Activated CD4-positive, alpha-beta T cell treated with anti-CD3 and anti-CD28 coated beads, Interleukin-2, amount 10 ng/mL, durations not matched to agents 24 days and 14 days (primary cell): ENCODE measurements around the gene SNAPC4. TPM values are rescaled to one million over a fixed set of nuclear protein-coding genes. Genes with fewer than 3 reads are reported as not detected.
A peak's percentile ranks its signal among the peaks of the same experiment; 100 is the strongest.

Experiments used
- DNase-seq: peaks from one replicate; pipeline ENCODE4 v3.0.0; 2022
- H3K27ac Mint-ChIP-seq: one replicate; pipeline ENCODE4 v1.8.0; 2022; ENCODE audit warnings: mild to moderate bottlenecking, mixed read lengths
- H3K27me3 Mint-ChIP-seq: one replicate; pipeline ENCODE4 v1.8.0; 2022; ENCODE audit warnings: mixed read lengths
- H3K36me3 Mint-ChIP-seq: one replicate; pipeline ENCODE4 v1.8.0; 2022; ENCODE audit warnings: low read depth, mild to moderate bottlenecking, mixed read lengths
- H3K4me1 Mint-ChIP-seq: one replicate; pipeline ENCODE4 v1.8.0; 2021; ENCODE audit warnings: mixed read lengths
- H3K4me3 Mint-ChIP-seq: one replicate; pipeline ENCODE4 v1.8.0; 2022; ENCODE audit warnings: mild to moderate bottlenecking, moderate library complexity, mixed read lengths
- H3K9me3 Mint-ChIP-seq: one replicate; pipeline ENCODE4 v1.8.0; 2021; ENCODE audit warnings: mixed read lengths
- intact Hi-C: fragments of 100-400 bp; cut with micrococcal nuclease; formaldehyde crosslinking; loops from one replicate; pipeline ENCODE4 v1.15.1; 2023
- total RNA-seq: library from RNA; stranded (reverse); gene quantifications from 2 replicates; pipeline ENCODE4 v1.2.3, GENCODE V29; 2022

The SNAPC4 gene
- total RNA-seq, 1 donor from 2014 or later, result 27.3 TPM

DNA sequence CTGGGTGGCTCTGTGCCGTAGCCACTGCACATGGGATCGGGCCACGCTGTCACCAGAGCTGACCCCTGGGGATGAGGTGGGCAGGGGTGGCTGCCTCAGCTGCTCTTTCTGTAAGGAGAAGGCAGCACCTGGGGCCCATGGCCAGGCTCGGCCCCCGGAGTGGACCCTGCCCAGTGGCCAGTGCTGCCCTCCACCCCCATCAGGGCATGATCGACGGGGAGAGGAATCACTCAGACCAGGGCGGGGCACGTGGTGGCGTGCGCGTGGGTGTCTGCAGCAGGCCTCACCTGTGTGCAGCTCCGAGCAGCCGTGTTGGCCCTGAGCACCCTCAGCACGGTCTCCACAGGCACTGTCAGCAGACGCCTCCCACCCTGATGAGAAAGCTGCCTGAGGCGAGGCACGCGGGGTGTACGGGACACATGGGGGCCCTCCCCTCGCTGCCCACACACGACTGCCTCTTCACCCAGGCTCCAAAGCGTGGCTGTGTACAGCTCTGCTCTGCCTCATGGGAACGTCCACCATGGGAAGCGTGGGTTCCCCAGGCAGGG, 17.9 kb downstream of the SNAPC4 start:
- Mint-ChIP-seq H3K27me3 (no peaks in the 10 kb centered on the region), H3K4me3 (no peak overlapping the region), H3K27ac (no peak overlapping the region), H3K4me1 (peaks cover 16% of the 10 kb centered on the region), H3K9me3 (no peaks in the 10 kb centered on the region), H3K36me3 (peaks cover 37% of the 10 kb centered on the region)
- intact Hi-C loops, result no loop called here
- DNase-seq, result no peak

- Mint-ChIP-seq H3K27ac (no peak overlapping the region), H3K36me3 (peaks cover 34% of the 10 kb centered on the region), H3K4me1 (peaks cover 16% of the 10 kb centered on the region), H3K4me3 (no peak overlapping the region), H3K9me3 (no peaks in the 10 kb centered on the region), H3K27me3 (no peaks in the 10 kb centered on the region)
- DNase-seq, result no peak
- intact Hi-C loops, result no loop called here
Observed at GRCh38 chr9:136381311-136381710, 18.7 kb downstream of the SNAPC4 start.

DNA sequence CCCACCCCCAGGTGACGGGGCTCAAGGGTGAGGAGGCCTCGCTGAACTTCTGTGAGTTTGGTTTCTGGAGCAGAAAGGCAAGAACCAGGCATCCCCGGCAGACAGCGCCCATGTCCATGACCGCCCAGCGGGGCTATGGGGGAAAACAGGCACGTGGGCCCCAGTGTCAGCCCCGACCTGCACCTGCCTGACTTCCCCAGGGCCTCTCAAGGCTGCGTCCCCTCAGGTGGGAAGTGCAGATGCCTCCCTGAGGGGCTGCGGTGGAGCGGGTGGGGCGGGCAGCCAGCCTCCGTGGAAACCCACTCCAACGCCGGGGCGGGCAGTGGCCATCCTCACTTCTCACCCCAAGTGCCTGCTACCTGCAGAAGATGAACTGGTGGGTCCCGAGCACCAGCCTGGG, 19.6 kb downstream of the SNAPC4 start:
- no peak overlapping the region for H3K27ac Mint-ChIP-seq
- no peak for DNase-seq
- H3K4me3 Mint-ChIP-seq, result no peak overlapping the region
- peaks cover 24% of the 10 kb centered on the region for H3K36me3 Mint-ChIP-seq
- H3K4me1 Mint-ChIP-seq, result peaks cover 10% of the 10 kb centered on the region
- no peaks in the 10 kb centered on the region for H3K27me3 Mint-ChIP-seq
- intact Hi-C loops, result no loop called here
- no peaks in the 10 kb centered on the region for H3K9me3 Mint-ChIP-seq

- no peaks in the 10 kb centered on the region for H3K27me3 Mint-ChIP-seq
- DNase-seq, result no peak
- H3K4me1 Mint-ChIP-seq, result peaks cover 5% of the 10 kb centered on the region
- intact Hi-C loops, result no loop called here
- H3K27ac Mint-ChIP-seq, result no peak overlapping the region
- no peak overlapping the region for H3K4me3 Mint-ChIP-seq
- peaks cover 19% of the 10 kb centered on the region for H3K36me3 Mint-ChIP-seq
- no peaks in the 10 kb centered on the region for H3K9me3 Mint-ChIP-seq
Observed at GRCh38 chr9:136379891-136380290, 20.1 kb downstream of the SNAPC4 start.

GRCh38 chr9:136379401-136379800, 20.6 kb downstream of the SNAPC4 start:
- no peak for DNase-seq
- Mint-ChIP-seq H3K36me3 (peaks cover 14% of the 10 kb centered on the region), H3K4me3 (no peak overlapping the region), H3K27me3 (no peaks in the 10 kb centered on the region), H3K9me3 (no peaks in the 10 kb centered on the region), H3K4me1 (no peaks in the 10 kb centered on the region), H3K27ac (no peak overlapping the region)
- intact Hi-C loops, result no loop called here

DNA sequence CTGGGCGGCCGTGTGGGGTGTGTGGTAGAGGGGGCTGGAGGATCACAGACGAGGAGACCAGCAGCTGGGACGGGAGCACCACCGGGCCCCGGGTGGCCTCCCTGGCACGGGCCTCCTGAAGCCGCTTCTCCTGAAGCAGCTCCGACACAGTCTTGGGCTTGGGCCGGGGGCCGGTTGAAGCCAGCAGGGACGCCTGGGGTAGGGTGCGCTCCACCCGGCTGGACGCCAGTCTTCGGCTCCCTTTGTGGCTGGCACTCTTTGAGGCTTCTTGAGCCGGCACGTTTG, 21.0 kb downstream of the SNAPC4 start:
- Mint-ChIP-seq H3K36me3 (peaks cover 10% of the 10 kb centered on the region), H3K27ac (no peak overlapping the region), H3K27me3 (no peaks in the 10 kb centered on the region), H3K4me3 (no peak overlapping the region), H3K9me3 (no peaks in the 10 kb centered on the region), H3K4me1 (no peaks in the 10 kb centered on the region)
- intact Hi-C loops, result no loop called here
- DNase-seq, result no peak

GRCh38 chr9:136378170-136379002, 21.6 kb downstream of the SNAPC4 start:
- no peaks in the 10 kb centered on the region for H3K27me3 Mint-ChIP-seq
- intact Hi-C loops, result no loop called here
- H3K4me3 Mint-ChIP-seq, result no peak overlapping the region

GRCh38 chr9:136377341-136378169, 22.4 kb downstream of the SNAPC4 start:
- intact Hi-C loops, result no loop called here
- Mint-ChIP-seq H3K4me1 (no peaks in the 10 kb centered on the region), H3K9me3 (no peaks in the 10 kb centered on the region), H3K36me3 (peaks cover 4% of the 10 kb centered on the region), H3K27me3 (no peaks in the 10 kb centered on the region), H3K4me3 (no peak overlapping the region), H3K27ac (no peak overlapping the region)
- DNase-seq, result no peak

More at GRCh38 chr9:136378170-136379002, 21.6 kb downstream of the SNAPC4 start:
- no peaks in the 10 kb centered on the region for H3K4me1 Mint-ChIP-seq
- H3K27ac Mint-ChIP-seq, result no peak overlapping the region
- DNase-seq, result no peak
- no peaks in the 10 kb centered on the region for H3K9me3 Mint-ChIP-seq
- peaks cover 7% of the 10 kb centered on the region for H3K36me3 Mint-ChIP-seq

GRCh38 chr9:136376457-136376856, 23.5 kb downstream of the SNAPC4 start:
- H3K36me3 Mint-ChIP-seq, result no peaks in the 10 kb centered on the region
- intact Hi-C loops, result no loop called here
- no peak overlapping the region for H3K27ac Mint-ChIP-seq
- no peaks in the 10 kb centered on the region for H3K27me3 Mint-ChIP-seq
- H3K4me1 Mint-ChIP-seq, result no peaks in the 10 kb centered on the region
- no peak for DNase-seq
- H3K4me3 Mint-ChIP-seq, result no peak overlapping the region
- H3K9me3 Mint-ChIP-seq, result no peaks in the 10 kb centered on the region

GRCh38 chr9:136375096-136375495, 24.9 kb downstream of the SNAPC4 start:
- Mint-ChIP-seq H3K4me3 (no peak overlapping the region), H3K4me1 (no peaks in the 10 kb centered on the region), H3K9me3 (no peaks in the 10 kb centered on the region), H3K36me3 (no peaks in the 10 kb centered on the region), H3K27ac (no peak overlapping the region), H3K27me3 (no peaks in the 10 kb centered on the region)
- DNase-seq, result no peak
- intact Hi-C loops, result no loop called here

DNA sequence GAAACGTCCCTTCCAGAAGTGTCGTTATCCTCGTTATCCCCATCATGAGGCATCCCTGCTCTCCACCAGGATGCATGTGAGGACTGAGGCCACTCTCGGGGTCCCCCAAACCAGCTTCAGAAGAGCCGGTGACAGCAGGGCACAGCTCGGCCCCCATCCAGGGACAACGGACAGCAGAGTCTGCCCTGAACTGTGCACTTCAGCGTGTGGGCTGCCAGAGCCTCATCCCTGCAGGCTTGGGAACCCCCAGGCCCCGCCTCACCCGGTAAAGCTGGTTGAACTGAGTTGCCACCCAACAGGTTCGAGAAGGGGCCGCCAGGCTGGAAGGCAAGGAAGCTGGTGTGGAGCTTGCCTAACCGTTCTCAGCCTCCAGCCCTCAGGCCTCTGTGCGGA, 25.8 kb downstream of the SNAPC4 start:
- intact Hi-C loops, result no loop called here
- no peak overlapping the region for H3K27ac Mint-ChIP-seq
- H3K36me3 Mint-ChIP-seq, result no peaks in the 10 kb centered on the region
- no peak overlapping the region for H3K4me3 Mint-ChIP-seq
- DNase-seq, result no peak
- no peaks in the 10 kb centered on the region for H3K4me1 Mint-ChIP-seq
- no peaks in the 10 kb centered on the region for H3K27me3 Mint-ChIP-seq
- H3K9me3 Mint-ChIP-seq, result no peaks in the 10 kb centered on the region

DNA sequence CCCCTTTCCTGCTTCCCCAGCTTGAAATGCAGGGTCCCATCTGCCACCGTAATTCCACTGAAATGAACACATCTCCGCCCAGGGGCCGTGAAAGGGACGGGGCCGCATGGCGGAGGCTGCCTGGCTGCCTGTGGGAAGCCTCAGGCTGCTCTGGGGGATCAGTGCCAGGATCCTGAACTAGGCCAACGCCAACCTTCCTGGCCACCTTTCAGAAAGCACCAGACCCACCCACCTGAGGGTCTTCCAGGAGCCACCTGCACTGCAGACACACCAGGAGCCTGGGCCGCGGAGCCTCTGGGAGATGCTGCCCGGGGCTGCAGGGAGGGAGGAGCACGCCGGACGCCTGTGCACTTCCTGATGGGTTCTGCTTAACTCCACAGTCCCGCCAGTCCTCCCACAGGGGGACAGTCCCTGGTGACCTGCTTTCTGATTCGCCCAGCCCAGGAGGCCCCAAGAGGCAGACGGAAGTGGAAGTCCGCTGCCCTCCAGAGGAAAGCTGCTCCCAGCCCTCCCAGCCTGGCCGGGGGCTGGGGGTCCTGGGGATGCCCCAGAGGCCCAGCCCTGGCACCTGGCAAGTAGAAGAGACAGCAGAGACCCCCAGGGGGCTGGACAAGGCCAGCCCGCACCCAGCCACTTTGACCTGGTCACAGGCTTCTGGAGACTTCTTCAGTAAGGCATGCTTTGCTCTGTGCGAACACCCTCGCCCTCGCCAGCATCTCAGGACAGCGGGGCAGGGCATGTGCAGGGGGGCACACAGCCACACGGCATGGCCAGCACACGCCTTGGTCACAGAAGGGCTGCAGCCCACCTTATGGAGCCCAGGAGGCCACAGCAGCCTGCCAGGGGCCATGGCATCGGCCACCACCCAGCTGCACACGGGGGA, 26.4 kb downstream of the SNAPC4 start, which contains the start of gene CARD9:
Gene CARD9, minus strand, starts transcription at position 370 of the 883 bp plus-strand sequence. CDS start 1,591 bp downstream, outside the sequence.
- no peak for DNase-seq
- intact Hi-C loops, result no loop called here
- Mint-ChIP-seq H3K27me3 (no peaks in the 10 kb centered on the region), H3K36me3 (no peaks in the 10 kb centered on the region), H3K4me3 (peak within 1 kb of the TSS; percentile 66), H3K9me3 (no peaks in the 10 kb centered on the region), H3K4me1 (no peaks in the 10 kb centered on the region), H3K27ac (peak within 1 kb of the TSS; percentile 34)

DNA sequence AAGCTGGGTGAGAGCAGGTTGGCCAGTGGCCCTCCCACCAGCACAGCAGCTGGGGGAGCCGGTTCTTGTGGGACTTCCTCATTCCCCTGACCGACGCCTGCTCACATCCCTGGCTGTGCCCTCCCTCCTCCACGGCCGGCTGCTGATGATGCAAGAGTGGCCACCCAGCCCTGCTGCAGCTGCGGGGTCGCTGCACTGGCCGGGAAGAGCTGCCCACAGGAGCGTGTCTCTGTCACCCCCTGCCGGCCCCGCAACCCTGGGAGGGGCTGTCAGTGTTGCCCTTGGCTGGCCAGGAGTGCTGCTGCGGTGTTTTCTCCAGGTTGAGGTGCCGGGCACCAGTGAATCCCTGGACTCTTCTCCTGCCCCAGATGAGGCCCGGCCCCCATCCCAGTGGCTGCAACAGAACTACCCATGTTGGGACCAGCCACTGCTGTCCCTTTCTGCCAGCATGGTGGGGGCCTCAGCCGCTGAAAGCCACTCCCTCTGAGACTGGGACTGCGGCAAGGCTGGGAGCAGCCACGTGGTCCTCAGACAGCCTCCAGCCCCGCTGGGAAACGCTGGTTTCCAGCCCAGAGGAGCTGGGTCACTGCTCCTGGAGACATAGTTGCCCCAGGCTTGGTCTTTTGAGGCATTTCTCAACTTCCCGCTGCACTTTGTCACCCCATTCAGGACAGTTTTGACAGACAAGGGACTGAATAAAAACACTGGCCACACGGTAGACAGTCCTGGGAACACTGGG, 27.2 kb downstream of the SNAPC4 start:
- Mint-ChIP-seq H3K4me1 (no peaks in the 10 kb centered on the region), H3K36me3 (no peaks in the 10 kb centered on the region), H3K9me3 (no peaks in the 10 kb centered on the region), H3K27me3 (no peaks in the 10 kb centered on the region), H3K4me3 (peak overlapping the region; percentile 66), H3K27ac (peak overlapping the region; percentile 34)
- DNase-seq, result no peak
- intact Hi-C loops, result no loop called here
